HepG2 (cell line): ENCODE results near the gene IFT122.

Experiments used
- ADNP ChIP-seq: sonication (generic); formaldehyde crosslinking; IDR thresholded peaks from 2 replicates; pipeline ENCODE4 v1.4.0; 2020; ENCODE audit warnings: missing genetic modification reagents
- CBFB ChIP-seq: sonication (generic); formaldehyde crosslinking; IDR thresholded peaks from 2 replicates; pipeline ENCODE4 v1.4.0; 2020; ENCODE audit warnings: missing genetic modification reagents
- CREB1 ChIP-seq, 2 experiments: fragments of 450-650 bp in 1 of 2; IDR thresholded peaks; 2 replicates each; pipeline ENCODE4 v1.6.1; 2016 to 2017; ENCODE audit warnings: control low read depth in 1 of 2, mild to moderate bottlenecking in 1 of 2, missing compliant biosample characterization in 1 of 2, missing genetic modification characterization in 1 of 2
- CTCF ChIP-seq: sonication (generic); formaldehyde crosslinking; IDR thresholded peaks from 2 replicates; pipeline ENCODE4 v1.5.0; 2020; ENCODE audit warnings: mild to moderate bottlenecking, missing genetic modification reagents, moderate library complexity
- E2F1 ChIP-seq: sonication (generic); formaldehyde crosslinking; IDR thresholded peaks from 2 replicates; pipeline ENCODE4 v1.5.0; 2020; ENCODE audit warnings: missing genetic modification reagents
- HOXA9 ChIP-seq: sonication (generic); formaldehyde crosslinking; IDR thresholded peaks from 2 replicates; pipeline ENCODE4 v1.8.1; 2022; ENCODE audit warnings: missing genetic modification reagents, mild to moderate bottlenecking, moderate library complexity, borderline replicate concordance
- JUNB ChIP-seq: sonication (generic); formaldehyde crosslinking; IDR thresholded peaks from 2 replicates; pipeline ENCODE4 v1.8.0; 2022; ENCODE audit warnings: missing genetic modification reagents, mild to moderate bottlenecking, borderline replicate concordance
- KAT7 ChIP-seq: IDR thresholded peaks from 2 replicates; pipeline ENCODE4 v1.6.1; 2018; ENCODE audit warnings: borderline replicate concordance, missing compliant biosample characterization
- ZNF552 ChIP-seq: sonication (generic); formaldehyde crosslinking; IDR thresholded peaks from 2 replicates; pipeline ENCODE4 v1.9.0; 2022; ENCODE audit warnings: missing genetic modification reagents, mild to moderate bottlenecking, borderline replicate concordance
- ZNF75D ChIP-seq: sonication (generic); formaldehyde crosslinking; IDR thresholded peaks from 2 replicates; pipeline ENCODE4 v1.8.1; 2023; ENCODE audit warnings: missing genetic modification reagents, mild to moderate bottlenecking, borderline replicate concordance
- TF ChIP-seq, protein P1 (sequence below): sonication (generic); formaldehyde crosslinking; IDR thresholded peaks from 2 replicates; pipeline ENCODE4 v1.4.0; 2020; ENCODE audit warnings: low read depth, mild to moderate bottlenecking, missing genetic modification reagents

DNA sequence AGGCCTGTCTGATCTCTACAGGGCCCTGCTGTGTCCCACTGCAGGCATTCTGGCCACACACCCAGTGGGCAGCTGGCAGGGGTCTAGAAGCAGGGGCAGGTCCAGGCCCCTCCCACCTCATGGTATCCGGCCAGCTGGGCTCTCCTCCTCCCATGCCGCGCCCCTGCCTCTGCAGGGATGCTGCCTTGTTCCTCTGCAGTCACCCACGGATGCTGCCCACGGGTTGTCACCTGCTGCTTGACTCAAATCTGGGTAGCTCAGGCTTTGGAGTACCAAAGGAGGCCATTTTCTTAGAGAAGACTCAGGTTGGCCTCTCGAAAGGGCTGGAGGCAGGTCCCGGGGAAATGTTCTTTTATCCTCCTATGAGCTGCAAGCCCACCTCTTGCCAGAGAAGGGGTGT is 36.6 kb upstream of the IFT122 start:
- TF ChIP-seq CBFB, result no peak
- TF ChIP-seq, protein P1, sequence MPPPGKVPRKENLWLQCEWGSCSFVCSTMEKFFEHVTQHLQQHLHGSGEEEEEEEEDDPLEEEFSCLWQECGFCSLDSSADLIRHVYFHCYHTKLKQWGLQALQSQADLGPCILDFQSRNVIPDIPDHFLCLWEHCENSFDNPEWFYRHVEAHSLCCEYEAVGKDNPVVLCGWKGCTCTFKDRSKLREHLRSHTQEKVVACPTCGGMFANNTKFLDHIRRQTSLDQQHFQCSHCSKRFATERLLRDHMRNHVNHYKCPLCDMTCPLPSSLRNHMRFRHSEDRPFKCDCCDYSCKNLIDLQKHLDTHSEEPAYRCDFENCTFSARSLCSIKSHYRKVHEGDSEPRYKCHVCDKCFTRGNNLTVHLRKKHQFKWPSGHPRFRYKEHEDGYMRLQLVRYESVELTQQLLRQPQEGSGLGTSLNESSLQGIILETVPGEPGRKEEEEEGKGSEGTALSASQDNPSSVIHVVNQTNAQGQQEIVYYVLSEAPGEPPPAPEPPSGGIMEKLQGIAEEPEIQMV, result no peak
- no peak for TF ChIP-seq HOXA9
- TF ChIP-seq CREB1 (IDR thresholded peaks at IDR 0.05), result no peak
- no peak for TF ChIP-seq CREB1 (CRISPR knock-in tag; IDR thresholded peaks at IDR 0.05)
- no peak for TF ChIP-seq CTCF (CRISPR knock-in tag)
- no peak for TF ChIP-seq E2F1 (CRISPR knock-in tag)
- no peak for TF ChIP-seq KAT7 (CRISPR knock-in tag)
- no peak for TF ChIP-seq ADNP
- no peak for TF ChIP-seq ZNF552 (CRISPR knock-in tag)
- TF ChIP-seq ZNF75D (CRISPR knock-in tag), result no peak
- TF ChIP-seq JUNB (CRISPR knock-in tag), result no peak
